Esophagus squamous epithelium (tissue), 4 donors: ENCODE measurements around the gene FTCD.

Source experiments
- CTCF ChIP-seq, 6 experiments: fragments of 450-650 bp in 4 of 6; fragments of 200-600 bp in 2 of 6; sonication (generic) in 2 of 6; IDR thresholded peaks; one replicate each; pipeline ENCODE4 v1.5.1; 2016 to 2019; ENCODE audit warnings: antibody characterized with exemption in 6 of 6, mild to moderate bottlenecking in 4 of 6, moderate library complexity in 4 of 6
- POLR2A ChIP-seq, 4 donors: fragments of 450-650 bp; IDR thresholded peaks; one replicate each; pipeline ENCODE4 v1.6.1; 2017; ENCODE audit warnings: antibody characterized with exemption in 4 of 4, mild to moderate bottlenecking in 4 of 4, moderate library complexity in 3 of 4

GRCh38 chr21:46122758-46123683 lies 32.4 kb downstream of the FTCD start:
- TF ChIP-seq CTCF (IDR thresholded peaks at IDR 0.05) (no peak), POLR2A (IDR thresholded peaks at IDR 0.05) (no peak)
